ENCODE measurements around the gene SIL1. TPM values are rescaled to one million over a fixed set of nuclear protein-coding genes. Genes with fewer than 3 reads are reported as not detected.
A peak's percentile ranks its signal among the peaks of the same experiment; 100 is the strongest.

Gene SIL1
- polyA plus RNA-seq, 2 of the 4 experiments (the other 2 are of a cell fraction), result 27.6 to 45.5 TPM

- no peak overlapping the region for H3K4me3 ChIP-seq
- ChIA-PET POLR2A (no interaction called here), CTCF (no interaction called here)
- no peaks in the 10 kb centered on the region for H3K9me3 ChIP-seq
- TF ChIP-seq HMGXB4 (CRISPR knock-in tag; IDR thresholded peaks at IDR 0.05; ENCODE audit: borderline replicate concordance), result no peak
- TF ChIP-seq ATOH8 (CRISPR knock-in tag; IDR thresholded peaks at IDR 0.05; ENCODE audit: low read depth), result no peak
- TF ChIP-seq FOXS1 (CRISPR knock-in tag; IDR thresholded peaks at IDR 0.05), result no peak
- TF ChIP-seq CHD4 (IDR thresholded peaks at IDR 0.05; ENCODE audit: borderline replicate concordance), result no peak
- no peak for TF ChIP-seq HES2 (IDR thresholded peaks at IDR 0.05)
- TF ChIP-seq TP53 (CRISPR knock-in tag; IDR thresholded peaks at IDR 0.05), result no peak
- no peak for TF ChIP-seq HOXA7 (CRISPR knock-in tag; IDR thresholded peaks at IDR 0.05)
- ATAC-seq (no peak), DNase-seq (ENCODE audit: low read depth in 1 of 2, low spot score in 1 of 2) (no peak), FAIRE-seq (no peak)
- H3K27ac ChIP-seq, result no peak overlapping the region
- WGBS (ENCODE audit: missing lambda C conversion rate), result 74% methylated on average over 10 of the region's 10 CpGs
- peaks cover 7% of the 10 kb centered on the region for H3K4me1 ChIP-seq
- H3K4me2 ChIP-seq, result no peak overlapping the region
Observed at GRCh38 chr5:139104577-139105276, 93.4 kb downstream of the SIL1 start.

- Histone ChIP-seq H3K9me3 (no peaks in the 10 kb centered on the region), H3K4me1 (peaks cover 7% of the 10 kb centered on the region), H3K4me2 (no peak overlapping the region), H3K27ac (no peak overlapping the region), H3K4me3 (no peak overlapping the region)
- CTCF ChIA-PET, result no interaction called here
- no peak for ATAC-seq
- FAIRE-seq, result no peak
- no peak for DNase-seq (ENCODE audit: low read depth in 1 of 2, low spot score in 1 of 2)
- TF ChIP-seq USF2 (IDR thresholded peaks at IDR 0.05) (no peak), POLR2A (IDR thresholded peaks at IDR 0.05; ENCODE audit: low read length) (no peak)
- POLR2A ChIA-PET, result no interaction called here
Observed at GRCh38 chr5:139103762-139104161, 94.4 kb downstream of the SIL1 start.

- no peaks in the 10 kb centered on the region for H3K9me3 ChIP-seq
- TF ChIP-seq HDAC2 (IDR thresholded peaks at IDR 0.05), result no peak
- no peak for TF ChIP-seq FOSL2 (IDR thresholded peaks at IDR 0.05)
- peak; percentile 56 for TF ChIP-seq FOSL2 (CRISPR knock-in tag; IDR thresholded peaks at IDR 0.05)
- ChIA-PET CTCF (interaction anchor here (0.8 kb wide), 1 partner anchor 47 kb away, joined by 3 read pairs; no protein-coding TSS in a partner anchor), POLR2A (no interaction called here)
- ATAC-seq (peak; percentile 76 to 84), DNase-seq (ENCODE audit: low read depth in 1 of 2, low spot score in 1 of 2) (peak in 1 of 2 experiments; percentile 31), FAIRE-seq (no peak)
- no peak overlapping the region for H3K4me2 ChIP-seq
- peaks cover 7% of the 10 kb centered on the region for H3K4me1 ChIP-seq
- WGBS (ENCODE audit: missing lambda C conversion rate), result 48% methylated on average over 3 of the region's 3 CpGs
- H3K4me3 ChIP-seq, result no peak overlapping the region
- no peak overlapping the region for H3K27ac ChIP-seq
Observed at GRCh38 chr5:139100825-139101224, 97.3 kb downstream of the SIL1 start.

GRCh38 chr5:139094154-139095131 lies 103.7 kb downstream of the SIL1 start:
- Histone ChIP-seq H3K4me1 (no peaks in the 10 kb centered on the region), H3K27ac (no peak overlapping the region), H3K9me3 (no peaks in the 10 kb centered on the region), H3K4me2 (no peak overlapping the region), H3K4me3 (no peak overlapping the region)
- 5% methylated on average over 1 of the region's 1 CpG for WGBS (ENCODE audit: missing lambda C conversion rate)
- DNase-seq (ENCODE audit: low read depth in 1 of 2, low spot score in 1 of 2) (no peak), FAIRE-seq (no peak), ATAC-seq (no peak)
- ChIA-PET CTCF (no interaction called here), POLR2A (no interaction called here)
- TF ChIP-seq EHMT2 (IDR thresholded peaks at IDR 0.05; ENCODE audit: low read depth), result no peak
- no peak for TF ChIP-seq RNF2 (IDR thresholded peaks at IDR 0.05; ENCODE audit: borderline replicate concordance, low read depth)
- no peak for TF ChIP-seq ZC3H11A (IDR thresholded peaks at IDR 0.05)
- TF ChIP-seq MAX (IDR thresholded peaks at IDR 0.05), result no peak
- no peak for TF ChIP-seq ZSCAN20 (CRISPR knock-in tag; IDR thresholded peaks at IDR 0.05)
- TF ChIP-seq FOXS1 (CRISPR knock-in tag; IDR thresholded peaks at IDR 0.05), result no peak
- no peak for TF ChIP-seq JUNB (IDR thresholded peaks at IDR 0.05)
- TF ChIP-seq KDM1A (IDR thresholded peaks at IDR 0.05; ENCODE audit: low read depth), result no peak
- TF ChIP-seq EHF (CRISPR knock-in tag; IDR thresholded peaks at IDR 0.05), result no peak
- no peak for TF ChIP-seq SREBF2 (IDR thresholded peaks at IDR 0.05)
- TF ChIP-seq CHD2 (IDR thresholded peaks at IDR 0.05; ENCODE audit: low read length, partially characterized antibody), result no peak
- TF ChIP-seq RCOR1 (IDR thresholded peaks at IDR 0.05; ENCODE audit: low read depth, low read length), result no peak
- TF ChIP-seq CHD4 (IDR thresholded peaks at IDR 0.05; ENCODE audit: borderline replicate concordance), result no peak
- no peak for TF ChIP-seq ZFP36 (IDR thresholded peaks at IDR 0.05; ENCODE audit: borderline replicate concordance, partially characterized antibody)
- TF ChIP-seq FOSL2 (IDR thresholded peaks at IDR 0.05), result no peak
- no peak for TF ChIP-seq FOSL2 (CRISPR knock-in tag; IDR thresholded peaks at IDR 0.05)

Data from A549 (cell line).